ELF-1 (cell line): Measurements from ENCODE around the gene PRR23E.

Experiments used
- DNase-seq: peaks from one replicate; pipeline ENCODE4 v3.0.0-alpha.2; 2016; ENCODE audit warnings: low read depth, low spot score

Gene PRR23E

DNA sequence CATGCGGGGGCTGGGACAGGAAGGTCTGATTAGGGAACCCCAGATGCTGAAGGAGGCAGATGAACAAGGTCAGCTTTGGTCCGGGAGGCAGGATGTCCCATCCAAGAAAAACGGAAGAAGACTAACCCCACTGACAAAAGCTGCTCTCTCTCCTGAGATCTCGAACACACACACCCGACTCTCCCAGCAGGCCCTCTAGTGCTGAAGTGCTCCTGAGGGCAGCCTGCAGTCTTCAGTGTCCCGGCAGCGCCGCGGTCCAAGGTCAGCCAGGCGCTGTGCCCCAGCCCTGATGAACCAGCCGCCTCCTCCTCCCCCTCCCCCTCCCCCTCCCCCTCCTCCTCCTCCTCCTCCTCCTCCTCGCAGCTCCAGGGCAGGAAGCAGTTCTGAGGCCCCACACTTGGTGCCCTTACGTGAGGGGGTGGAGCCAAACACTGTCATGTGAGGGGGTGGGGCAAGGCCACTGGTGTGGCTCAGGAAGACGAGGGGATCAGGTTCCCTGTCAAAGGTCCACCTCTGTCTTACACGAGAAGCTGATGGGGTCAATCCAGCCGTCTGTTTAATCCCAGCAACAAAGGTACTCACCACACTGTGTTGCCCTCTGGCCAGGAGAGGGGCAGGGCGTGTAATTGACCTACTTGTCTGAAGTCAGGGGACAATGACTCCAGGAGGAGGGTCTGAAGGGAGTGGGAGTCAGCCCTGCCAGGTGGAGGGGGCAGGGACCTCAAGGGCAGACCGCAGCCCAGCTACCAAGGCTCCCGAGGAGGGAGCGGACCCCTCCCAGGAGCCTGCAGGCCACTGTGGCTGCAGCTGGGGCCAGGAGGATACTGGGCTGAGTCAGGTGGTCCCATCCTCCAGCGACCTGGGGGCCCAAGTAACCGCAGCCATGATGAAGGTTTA is 34.3 kb downstream of the PRR23E start:
- peak; percentile 87 for DNase-seq

DNA sequence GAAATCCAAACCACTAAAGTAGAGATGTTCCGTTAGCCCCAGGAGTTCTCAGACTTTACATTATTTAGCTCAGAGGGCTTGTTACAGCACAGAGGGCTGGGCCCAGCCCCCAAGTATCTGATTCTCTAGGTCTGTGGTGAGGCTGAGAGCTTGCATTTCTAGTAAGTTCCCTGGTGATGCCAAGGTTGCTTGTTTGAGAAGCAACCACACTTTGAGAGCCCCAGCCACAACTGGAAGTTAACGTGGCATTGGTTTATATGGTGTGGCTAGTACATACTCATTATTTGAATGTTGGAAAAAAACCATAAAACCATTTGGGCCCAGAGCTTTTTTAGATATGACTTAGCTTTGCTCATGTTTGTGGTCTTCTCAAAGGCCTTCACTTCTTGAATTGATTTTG is 35.9 kb downstream of the PRR23E start:
- DNase-seq, result no peak

DNA sequence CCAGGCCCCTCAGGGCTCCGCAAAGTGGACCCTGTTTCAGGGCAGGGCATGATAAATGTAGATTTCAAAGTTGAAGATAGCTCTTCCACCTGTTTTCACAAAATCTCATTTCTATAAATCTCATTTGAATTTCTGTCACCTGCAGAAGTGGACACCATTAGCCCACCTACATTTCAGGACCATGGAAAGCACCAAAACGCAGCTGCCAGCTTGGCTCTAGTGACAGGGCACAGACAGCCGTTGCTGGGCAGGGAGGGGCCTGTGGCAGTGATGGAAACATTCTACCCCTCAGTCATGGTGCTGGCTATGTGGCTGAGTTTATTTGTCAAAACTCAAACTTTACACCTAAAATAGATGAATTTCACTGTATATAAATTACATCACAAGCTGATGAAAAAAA is 40.4 kb downstream of the PRR23E start:
- DNase-seq, result no peak

DNA sequence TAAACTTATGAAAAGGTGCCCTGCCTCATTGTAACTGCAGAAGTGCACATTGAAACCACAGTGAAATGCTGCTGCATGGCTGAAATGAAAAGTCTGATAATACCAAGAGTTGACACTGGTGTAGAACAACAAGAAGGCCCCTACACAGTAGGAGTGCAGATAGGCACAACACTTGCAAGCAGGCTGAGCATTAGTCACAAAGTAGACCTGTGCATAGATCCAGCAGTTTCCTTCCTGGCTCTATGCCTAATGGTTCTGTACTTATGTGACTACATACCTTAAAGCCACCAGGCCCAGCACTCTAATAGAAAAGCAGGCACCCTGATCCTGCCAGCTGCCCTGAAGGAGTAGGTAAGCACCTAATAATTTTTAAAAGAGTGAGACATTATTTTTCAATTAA is 41.8 kb downstream of the PRR23E start:
- DNase-seq, result no peak

DNA sequence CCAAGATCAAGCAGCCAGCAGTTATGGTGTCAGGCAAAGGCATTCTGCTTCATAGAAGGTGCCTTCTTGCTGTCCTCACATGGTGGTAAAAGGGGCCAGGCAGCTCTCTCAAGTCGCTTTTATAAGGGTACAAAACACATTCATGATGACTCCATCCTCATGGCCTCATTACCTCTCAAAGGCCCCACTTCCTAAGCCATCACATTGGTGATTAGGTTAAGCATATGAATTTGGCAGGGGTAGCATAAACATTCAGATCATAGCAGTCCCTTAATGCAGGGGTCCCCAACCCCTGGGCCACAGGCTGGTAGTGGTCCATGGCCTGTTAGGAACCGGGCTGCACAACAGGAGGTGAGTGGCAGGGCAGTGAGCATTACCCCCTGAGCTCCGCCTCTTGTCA is 42.8 kb downstream of the PRR23E start:
- no peak for DNase-seq

DNA sequence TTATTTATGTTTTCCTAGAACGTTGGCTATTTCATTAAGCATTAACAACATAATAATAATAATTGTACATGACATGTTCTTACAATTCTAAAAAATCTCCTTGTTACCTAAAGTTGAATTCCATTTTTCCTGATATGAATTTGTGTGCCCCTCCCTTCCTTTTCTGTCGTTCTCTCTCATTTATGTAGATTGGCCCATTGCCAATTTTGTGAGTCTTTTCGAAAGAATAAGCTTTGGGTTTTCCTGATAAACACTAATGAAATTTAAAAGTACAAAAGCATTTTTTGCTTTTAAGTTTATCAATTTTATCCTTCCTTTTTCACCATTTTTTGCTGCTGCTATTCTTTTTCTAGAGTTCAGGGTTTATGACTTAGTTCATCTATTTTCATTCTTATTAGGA is 44.9 kb downstream of the PRR23E start:
- DNase-seq, result no peak

DNA sequence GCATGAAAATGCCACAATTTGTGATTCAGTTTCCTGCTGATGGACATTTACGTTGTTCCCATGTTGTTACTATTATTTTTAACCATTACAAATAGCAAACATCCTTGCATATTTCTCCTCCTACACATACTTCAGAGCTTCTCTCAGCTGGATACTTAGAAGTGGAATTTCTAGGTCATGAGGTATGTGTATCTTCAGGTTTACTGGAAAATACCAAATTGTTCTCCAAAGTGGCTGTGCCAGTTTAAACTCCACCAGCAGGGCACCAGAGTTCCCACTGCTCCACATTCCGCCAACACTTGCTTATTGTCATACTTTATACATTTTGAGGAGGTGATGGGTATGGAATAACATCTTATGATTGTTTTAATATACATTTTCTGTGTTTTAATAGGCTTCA is 45.7 kb downstream of the PRR23E start:
- DNase-seq, result no peak

DNA sequence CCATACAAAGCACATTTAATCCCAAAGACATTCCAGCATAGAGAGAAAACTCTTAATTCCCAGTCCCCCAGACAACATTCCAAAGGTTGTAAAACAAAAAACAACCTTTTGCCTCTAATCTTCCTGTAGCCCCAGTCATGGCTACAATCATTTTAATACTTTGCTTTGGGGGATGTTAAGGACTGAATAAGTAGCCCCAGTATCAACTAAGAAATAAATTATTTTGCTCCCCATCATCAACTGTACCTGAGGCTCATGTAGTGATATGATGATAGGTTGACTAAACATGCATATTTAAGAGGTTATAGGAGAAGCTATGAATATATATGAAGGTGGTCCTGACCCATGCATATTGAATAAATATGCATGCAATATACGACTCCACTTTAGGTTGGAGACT is 54.4 kb downstream of the PRR23E start:
- no peak for DNase-seq
